K562 (cell line): Measurements from ENCODE around the gene TFB2M. TPM values are rescaled to one million over a fixed set of nuclear protein-coding genes. Genes with fewer than 3 reads are reported as not detected.

Source experiments
- ASH1L ChIP-seq: fragments of 450-650 bp; IDR thresholded peaks from 2 replicates; pipeline ENCODE4 v1.6.1; 2018; ENCODE audit warnings: borderline replicate concordance, mild to moderate bottlenecking, low read depth; ENCODE audit not compliant: partially characterized antibody
- CHD7 ChIP-seq: fragments of 200-600 bp; sonication (generic); IDR thresholded peaks from one replicate; pipeline ENCODE4 v1.6.1; 2012; ENCODE audit warnings: mild to moderate bottlenecking, low read depth, low read length, inconsistent platforms
- FOSL1 ChIP-seq: fragments of 200-800 bp; sonication (Bioruptor generic); conservative IDR thresholded peaks from 2 replicates; pipeline ENCODE4 v1.6.1; 2016; ENCODE audit warnings: missing genetic modification characterization, missing compliant biosample characterization
- FOXK1 ChIP-seq: sonication (generic); formaldehyde crosslinking; IDR thresholded peaks from 2 replicates; pipeline ENCODE4 v1.8.0; 2022; ENCODE audit warnings: missing genetic modification reagents, mild to moderate bottlenecking, borderline replicate concordance
- KDM4B ChIP-seq, 2 experiments: fragments of 450-650 bp in 1 of 2; sonication (generic) in 1 of 2; IDR thresholded peaks; 2 replicates each; pipeline ENCODE4 v1.6.1; 2016 to 2017; ENCODE audit warnings: borderline replicate concordance in 2 of 2, antibody characterized with exemption in 1 of 2, low read depth in 1 of 2, mild to moderate bottlenecking in 1 of 2
- MEIS2 ChIP-seq: fragments of 450-650 bp; IDR thresholded peaks from 2 replicates; pipeline ENCODE4 v1.6.1; 2014; ENCODE audit warnings: mild to moderate bottlenecking; ENCODE audit not compliant: partially characterized antibody
- POLR3G ChIP-seq: IDR thresholded peaks from 2 replicates; pipeline ENCODE4 v1.6.1; 2011; ENCODE audit not compliant: insufficient read length, insufficient replicate concordance; ENCODE audit errors: extremely low read depth
- SMAD3 ChIP-seq: fragments of 450-650 bp; formaldehyde crosslinking; conservative IDR thresholded peaks from 2 replicates; pipeline ENCODE4 v1.4.0; 2020; ENCODE audit warnings: mild to moderate bottlenecking
- SMAD4 ChIP-seq: fragments of 250-450 bp; sonication (Bioruptor Pico); conservative IDR thresholded peaks from 2 replicates; pipeline ENCODE4 v1.8.0; 2021; ENCODE audit warnings: inconsistent platforms, mild to moderate bottlenecking, moderate library complexity
- TCF7L2 ChIP-seq: fragments of 150-350 bp; IDR thresholded peaks from 2 replicates; pipeline ENCODE4 v1.6.1; 2016; ENCODE audit warnings: low read depth, mild to moderate bottlenecking, low read length, moderate library complexity
- ZFP30 ChIP-seq: fragments of 250-450 bp; sonication (Bioruptor Pico); IDR thresholded peaks from 2 replicates; pipeline ENCODE4 v1.8.0; 2022; ENCODE audit warnings: moderate library complexity, mild to moderate bottlenecking, inconsistent platforms, borderline replicate concordance
- ZNF224 ChIP-seq: sonication (generic); formaldehyde crosslinking; IDR thresholded peaks from 2 replicates; pipeline ENCODE4 v1.8.0; 2022; ENCODE audit warnings: mild to moderate bottlenecking, missing genetic modification reagents
- ZNF586 ChIP-seq: fragments of 450-650 bp; formaldehyde crosslinking; conservative IDR thresholded peaks from 2 replicates; pipeline ENCODE4 v1.4.0; 2020; ENCODE audit warnings: mild to moderate bottlenecking, moderate library complexity
- ZNF589 ChIP-seq: fragments of 200-800 bp; sonication (Bioruptor generic); IDR thresholded peaks from 2 replicates; pipeline ENCODE4 v1.6.1; 2016; ENCODE audit warnings: low read depth, missing genetic modification characterization, missing compliant biosample characterization
- ZNF75A ChIP-seq: fragments of 450-650 bp; formaldehyde crosslinking; IDR thresholded peaks from 2 replicates; pipeline ENCODE4 v1.4.0; 2020; ENCODE audit warnings: mild to moderate bottlenecking
- polyA plus RNA-seq, 8 experiments: library from polyadenylated mRNA; depleted of rRNA in 4 of 8; stranded (reverse) in 5 of 8; unstranded in 3 of 8; fragments of >200 nt; fragmentation: Nextera tagmentation in 2 of 8; fragmentation: Illumina TruSeq in 1 of 8; extraction: Ambion mirVana in 2 of 8; extraction: Trizol in 1 of 8; gene quantifications; 2 replicates each; pipeline versions ENCODE4 v1.2.1 to v1.2.3, GENCODE V29; 2011 to 2014; ENCODE audit warnings: inconsistent platforms in 1 of 8, missing spikeins in 1 of 8
- total RNA-seq, 7 experiments: library from RNA; depleted of rRNA in 6 of 7; stranded (reverse); fragments of >200 nt in 6 of 7; fragmentation: Illumina TruSeq in 2 of 7; extraction: Trizol in 2 of 7; gene quantifications; 2 replicates each; pipeline versions ENCODE4 v1.2.1 to v1.2.3, GENCODE V29; 2011 to 2021; ENCODE audit warnings: low replicate concordance in 1 of 7

The TFB2M gene
- total and polyA plus RNA-seq, 9 of the 15 experiments (the other 6 are each of a cell fraction or from before 2014, with no cell fraction given): 55.1 to 162 (median 70.6) TPM

- TF ChIP-seq ZNF589 (CRISPR knock-in tag): peak; percentile 56; the same call in 1 of the 2 replicates
- no peak for TF ChIP-seq ZNF586 (CRISPR knock-in tag)
- TF ChIP-seq MEIS2: peak; percentile 86
- TF ChIP-seq TCF7L2: no peak
- TF ChIP-seq FOXK1 (CRISPR knock-in tag): no peak
- TF ChIP-seq ZNF224 (CRISPR knock-in tag): no peak
- TF ChIP-seq KDM4B (IDR thresholded peaks at IDR 0.05; ENCODE audit: borderline replicate concordance in 2 of 2, low read depth in 1 of 2): no peak
- no peak for TF ChIP-seq CHD7
- TF ChIP-seq ZFP30: no peak
- TF ChIP-seq POLR3G: no peak
- 0 out of 2 replicates have a peak, but pooled peaks have one; percentile 31 for TF ChIP-seq SMAD4 (CRISPR knock-in tag)
- TF ChIP-seq ASH1L: no peak
- peak; percentile 45; the same call in 1 of the 2 replicates for TF ChIP-seq FOSL1 (tag)
- TF ChIP-seq SMAD3 (CRISPR knock-in tag): no peak
- TF ChIP-seq ZNF75A (CRISPR knock-in tag): 0 out of 2 replicates have a peak, but pooled peaks have one; percentile 20
These were observed 3.5 kb upstream of the TFB2M start (continued) for GRCh38 chr1:246569248-246570238.
